Pancreas (tissue), 10 donors: ENCODE measurements around the gene KMT5B. TPM values are rescaled to one million over a fixed set of nuclear protein-coding genes. Genes with fewer than 3 reads are reported as not detected.

Experiments
- ATAC-seq, 4 donors: fragments of 200-7000 bp; cut with Tn5 transposase; one replicate each; pipeline versions ENCODE4 v1.8.0 to v1.9.1; 2020; ENCODE audit warnings: mild to moderate bottlenecking in 4 of 4, moderate library complexity in 4 of 4
- DNase-seq, 6 donors: peaks; one replicate each; pipeline ENCODE4 v3.0.0-alpha.2; 2020
- FAIRE-seq: peaks from 2 replicates; lab custom pipeline; 2012; peaks lifted over from hg19 to GRCh38; lab: Jason Lieb, UNC
- H3K27ac ChIP-seq, 4 donors: fragments of 200-600 bp; sonication (generic); 1 replicate in 3 of 4; 2 replicates in 1 of 4; pipeline versions ENCODE4 v1.5.0 to v1.8.0; 2020
- H3K27me3 ChIP-seq, 4 donors: fragments of 200-600 bp; one replicate each; pipeline ENCODE4 v1.8.0; 2021
- H3K36me3 ChIP-seq, 3 donors: fragments of 200-600 bp; sonication (generic) in 1 of 3; one replicate each; pipeline versions ENCODE4 v1.5.0 to v1.8.0; 2020 to 2021
- H3K4me1 ChIP-seq, 3 donors: fragments of 200-600 bp; one replicate each; pipeline ENCODE4 v1.8.0; 2021
- H3K4me3 ChIP-seq, 4 donors: fragments of 200-600 bp; sonication (generic) in 2 of 4; one replicate each; pipeline versions ENCODE4 v1.5.0 to v1.8.0; 2020 to 2021
- H3K9me3 ChIP-seq, 4 donors: fragments of 200-600 bp; one replicate each; pipeline ENCODE4 v1.8.0; 2021
- CTCF ChIP-seq, 4 donors: fragments of 200-600 bp; sonication (generic) in 3 of 4; IDR thresholded peaks; one replicate each; pipeline versions ENCODE4 v1.5.0 to v1.8.0; 2021; ENCODE audit warnings: antibody characterized with exemption in 4 of 4
- WGBS, 2 donors: extraction: QIAGEN DNeasy Blood & Tissue Kit; methylation state at CpG; one replicate each; pipeline ENCODE4 v1.1.7; 2013; 5-methylcytosine and 5-hydroxymethylcytosine counted together
- intact Hi-C, 3 donors: fragments of 100-400 bp; cut with DNase I; formaldehyde crosslinking; loops; one replicate each; pipeline versions ENCODE4 v1.11.1 to v1.14.2; 2022
- polyA plus RNA-seq, 2 donors: library from polyadenylated mRNA; stranded (reverse); fragments of 200-250 nt; gene quantifications; one replicate each; pipeline ENCODE4 v1.2.3, GENCODE V29; 2013
- total RNA-seq, 6 donors: library from RNA; stranded (reverse); fragmentation: NEBNext Ultra II Directional in 4 of 6; extraction: Animal tissue kit (Norgen Biotek cat#: 25700) in 4 of 6; gene quantifications; one replicate each; pipeline versions ENCODE4 v1.2.1 to v1.2.4, GENCODE V29; 2021 to 2023
- donor health status: healthy with polysubstance abuse.
- donor health status: DM: no; HTN: no; CAD: no; lungs with moderate emphysema.
- donor health status: DM: no; HTN: no; CAD: no.
- donor health status: control.
- donor health status: control.
- donor health status: Bipolar disorder and iron deficiency.
- donor health status: DM: yes; HTN: yes; CAD: no.
- donor health status: DM: no; HTN: no; CAD: no.
- donor health status: DM: no; HTN: no; CAD: no.
- donor health status: DM: yes; HTN: yes; CAD: no.

KMT5B gene
- total and polyA plus RNA-seq, 8 donors: 12.8 to 30.8 (median 22.6) TPM

- Histone ChIP-seq H3K4me1 (peaks cover 3 to 7% (median 5%) of the 10 kb centered on the region in 3 donors), H3K9me3 (no peaks in the 10 kb centered on the region), H3K36me3 (peaks cover 0 to 13% (median 4%) of the 10 kb centered on the region in 3 donors), H3K4me3 (no peak overlapping the region), H3K27me3 (no peaks in the 10 kb centered on the region), H3K27ac (no peak overlapping the region)
- WGBS, 2 donors: 87 to 96% methylated on average over 11 of the region's 11 CpGs
- FAIRE-seq: no peak
- no peak for DNase-seq
- ATAC-seq: no peak
- no peak for TF ChIP-seq CTCF (IDR thresholded peaks at IDR 0.05)
- intact Hi-C loops: no loop called here
Observed at GRCh38 chr11:68163691-68164090, 49.4 kb downstream of the KMT5B start.

- FAIRE-seq (no peak), ATAC-seq (no peak), DNase-seq (no peak)
- Histone ChIP-seq H3K27me3 (no peaks in the 10 kb centered on the region), H3K36me3 (peaks cover 0 to 16% (median 0%) of the 10 kb centered on the region in 3 donors), H3K27ac (no peak overlapping the region), H3K4me1 (no peaks in the 10 kb centered on the region), H3K4me3 (no peak overlapping the region), H3K9me3 (no peaks in the 10 kb centered on the region)
- no peak for TF ChIP-seq CTCF (IDR thresholded peaks at IDR 0.05)
- intact Hi-C loops: no loop called here
- 61 to 66% methylated on average over 7 of the region's 7 CpGs for WGBS, 2 donors
Observed at GRCh38 chr11:68160100-68160695, 52.9 kb downstream of the KMT5B start.

GRCh38 chr11:68159665-68160064, 53.4 kb downstream of the KMT5B start:
- H3K4me3 ChIP-seq: no peak overlapping the region
- no peak for FAIRE-seq
- no peak for TF ChIP-seq CTCF (IDR thresholded peaks at IDR 0.05)
- WGBS, 2 donors: 77 to 93% methylated on average over 6 of the region's 6 CpGs
- H3K4me1 ChIP-seq: no peaks in the 10 kb centered on the region
- peaks cover 0 to 16% (median 0%) of the 10 kb centered on the region in 3 donors for H3K36me3 ChIP-seq
- intact Hi-C loops: loop anchor here in 1 of 3 donors (10.0 kb wide), 1 partner anchor 45 kb away; no protein-coding TSS in a partner anchor
- no peak for ATAC-seq
- H3K27me3 ChIP-seq: no peaks in the 10 kb centered on the region
- H3K9me3 ChIP-seq: no peaks in the 10 kb centered on the region
- DNase-seq: no peak
- H3K27ac ChIP-seq: no peak overlapping the region

GRCh38 chr11:68159161-68159560, 53.9 kb downstream of the KMT5B start:
- H3K4me3 ChIP-seq: no peak overlapping the region
- FAIRE-seq (no peak), ATAC-seq (no peak), DNase-seq (no peak)
- H3K27me3 ChIP-seq: no peaks in the 10 kb centered on the region
- H3K4me1 ChIP-seq: no peaks in the 10 kb centered on the region
- H3K27ac ChIP-seq: no peak overlapping the region
- 91 to 93% methylated on average over 9 of the region's 9 CpGs for WGBS, 2 donors
- TF ChIP-seq CTCF (IDR thresholded peaks at IDR 0.05): no peak
- H3K36me3 ChIP-seq: peaks cover 0 to 16% (median 0%) of the 10 kb centered on the region in 3 donors
- intact Hi-C loops: loop anchor here in 1 of 3 donors (10.0 kb wide), 1 partner anchor 46 kb away; no protein-coding TSS in a partner anchor
- H3K9me3 ChIP-seq: no peaks in the 10 kb centered on the region

GRCh38 chr11:68158580-68158979, 54.5 kb downstream of the KMT5B start:
- H3K27ac ChIP-seq: no peak overlapping the region
- intact Hi-C loops: loop anchor here in 1 of 3 donors (10.0 kb wide), 1 partner anchor 46 kb away; no protein-coding TSS in a partner anchor

More at GRCh38 chr11:68158580-68158979, 54.5 kb downstream of the KMT5B start:
- no peak for TF ChIP-seq CTCF (IDR thresholded peaks at IDR 0.05)
- Histone ChIP-seq H3K9me3 (no peaks in the 10 kb centered on the region), H3K4me1 (no peaks in the 10 kb centered on the region), H3K27me3 (no peaks in the 10 kb centered on the region), H3K36me3 (peaks cover 0 to 16% (median 0%) of the 10 kb centered on the region in 3 donors), H3K4me3 (no peak overlapping the region)
- FAIRE-seq: no peak
- no peak for DNase-seq
- ATAC-seq: no peak
- 94 to 95% methylated on average over 14 of the region's 14 CpGs for WGBS, 2 donors
